ENCODE data around the gene GJA3.

The GJA3 gene

GRCh38 chr13:20093951-20094350 lies 66.9 kb downstream of the GJA3 start:
- no peak for TF ChIP-seq POLR2AphosphoS5 (IDR thresholded peaks at IDR 0.05; ENCODE audit: low read depth, low read length)

DNA sequence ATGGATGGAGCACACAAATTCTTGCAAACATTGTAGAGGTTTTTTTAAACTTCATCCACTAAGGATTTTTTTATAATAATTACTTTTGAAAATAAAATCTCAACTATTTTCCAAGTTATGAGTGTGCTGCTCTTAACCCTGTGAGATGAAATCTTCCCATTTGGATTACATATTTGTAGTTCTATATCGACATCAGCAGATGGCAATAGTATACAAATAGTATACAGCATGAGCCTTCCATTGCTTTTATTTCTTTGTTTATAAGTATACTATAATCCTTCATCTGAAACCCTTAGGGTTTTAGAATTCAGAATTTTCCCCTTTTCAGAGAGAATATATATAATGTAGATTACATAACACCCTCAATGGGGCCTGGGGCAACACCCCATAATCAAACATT lies 70.5 kb downstream of the GJA3 start:
- TF ChIP-seq TAF1 (IDR thresholded peaks at IDR 0.05; ENCODE audit: borderline replicate concordance, insufficient read depth, low read length): no peak
- TF ChIP-seq SIN3A (IDR thresholded peaks at IDR 0.05; ENCODE audit: borderline replicate concordance, insufficient read depth, low read length): no peak
- no peak for TF ChIP-seq POLR2AphosphoS5 (IDR thresholded peaks at IDR 0.05; ENCODE audit: low read depth, low read length)
- TF ChIP-seq, protein P1, sequence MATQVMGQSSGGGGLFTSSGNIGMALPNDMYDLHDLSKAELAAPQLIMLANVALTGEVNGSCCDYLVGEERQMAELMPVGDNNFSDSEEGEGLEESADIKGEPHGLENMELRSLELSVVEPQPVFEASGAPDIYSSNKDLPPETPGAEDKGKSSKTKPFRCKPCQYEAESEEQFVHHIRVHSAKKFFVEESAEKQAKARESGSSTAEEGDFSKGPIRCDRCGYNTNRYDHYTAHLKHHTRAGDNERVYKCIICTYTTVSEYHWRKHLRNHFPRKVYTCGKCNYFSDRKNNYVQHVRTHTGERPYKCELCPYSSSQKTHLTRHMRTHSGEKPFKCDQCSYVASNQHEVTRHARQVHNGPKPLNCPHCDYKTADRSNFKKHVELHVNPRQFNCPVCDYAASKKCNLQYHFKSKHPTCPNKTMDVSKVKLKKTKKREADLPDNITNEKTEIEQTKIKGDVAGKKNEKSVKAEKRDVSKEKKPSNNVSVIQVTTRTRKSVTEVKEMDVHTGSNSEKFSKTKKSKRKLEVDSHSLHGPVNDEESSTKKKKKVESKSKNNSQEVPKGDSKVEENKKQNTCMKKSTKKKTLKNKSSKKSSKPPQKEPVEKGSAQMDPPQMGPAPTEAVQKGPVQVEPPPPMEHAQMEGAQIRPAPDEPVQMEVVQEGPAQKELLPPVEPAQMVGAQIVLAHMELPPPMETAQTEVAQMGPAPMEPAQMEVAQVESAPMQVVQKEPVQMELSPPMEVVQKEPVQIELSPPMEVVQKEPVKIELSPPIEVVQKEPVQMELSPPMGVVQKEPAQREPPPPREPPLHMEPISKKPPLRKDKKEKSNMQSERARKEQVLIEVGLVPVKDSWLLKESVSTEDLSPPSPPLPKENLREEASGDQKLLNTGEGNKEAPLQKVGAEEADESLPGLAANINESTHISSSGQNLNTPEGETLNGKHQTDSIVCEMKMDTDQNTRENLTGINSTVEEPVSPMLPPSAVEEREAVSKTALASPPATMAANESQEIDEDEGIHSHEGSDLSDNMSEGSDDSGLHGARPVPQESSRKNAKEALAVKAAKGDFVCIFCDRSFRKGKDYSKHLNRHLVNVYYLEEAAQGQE (IDR thresholded peaks at IDR 0.05; ENCODE audit: insufficient read depth in 1 of 2, low read depth in 2 of 2, low read length in 2 of 2): no peak
- no peak for TF ChIP-seq FOXP2 (optimal IDR thresholded peaks at IDR 0.05; ENCODE audit: borderline replicate concordance, extremely low read depth, extremely low read length, insufficient read depth)
